Liver (tissue), 9 donors: ENCODE data around the gene PPP6R2. TPM values are rescaled to one million over a fixed set of nuclear protein-coding genes. Genes with fewer than 3 reads are reported as not detected.

ENCODE experiments used
- DNase-seq: peaks from one replicate; pipeline ENCODE4 v3.0.0-alpha.2; 2017; ENCODE audit warnings: low spot score
- H3K27ac ChIP-seq, 2 donors: one replicate each; pipeline ENCODE4 v1.7.0; 2013; ENCODE audit warnings: inconsistent platforms in 2 of 2, low read length in 2 of 2, control low read depth in 1 of 2, low read depth in 1 of 2, mild to moderate bottlenecking in 1 of 2
- H3K27me3 ChIP-seq, 4 donors: one replicate each; pipeline versions ENCODE4 v1.6.1 to v1.7.0; 2013; ENCODE audit warnings: low read length in 3 of 4, inconsistent platforms in 1 of 4, mild to moderate bottlenecking in 1 of 4, moderate library complexity in 1 of 4; ENCODE audit not compliant: control insufficient read depth in 4 of 4, insufficient read depth in 4 of 4
- H3K36me3 ChIP-seq, 4 donors: one replicate each; pipeline versions ENCODE4 v1.6.1 to v1.7.0; 2013; ENCODE audit warnings: low read length in 3 of 4, mild to moderate bottlenecking in 3 of 4, low read depth in 1 of 4, moderate library complexity in 1 of 4; ENCODE audit not compliant: control insufficient read depth in 4 of 4, insufficient read depth in 3 of 4
- H3K4me1 ChIP-seq, 4 donors: one replicate each; pipeline versions ENCODE4 v1.6.1 to v1.7.0; 2013; ENCODE audit warnings: low read length in 3 of 4, mild to moderate bottlenecking in 3 of 4, moderate library complexity in 1 of 4; ENCODE audit not compliant: control insufficient read depth in 4 of 4, insufficient read depth in 4 of 4
- H3K4me3 ChIP-seq, 3 donors: one replicate each; pipeline versions ENCODE4 v1.6.1 to v1.7.0; 2013; ENCODE audit warnings: low read length in 3 of 3, control low read depth in 1 of 3, low read depth in 1 of 3, mild to moderate bottlenecking in 1 of 3
- H3K9ac ChIP-seq, 2 donors: one replicate each; pipeline ENCODE4 v1.7.0; 2013; ENCODE audit warnings: low read length in 2 of 2, mild to moderate bottlenecking in 2 of 2, moderate library complexity in 2 of 2, control low read depth in 1 of 2, low read depth in 1 of 2
- H3K9me3 ChIP-seq, 4 donors: one replicate each; pipeline versions ENCODE4 v1.6.1 to v1.7.0; 2013; ENCODE audit warnings: low read length in 3 of 4; ENCODE audit not compliant: control insufficient read depth in 4 of 4
- EGR1 ChIP-seq, 2 donors: IDR thresholded peaks; 2 replicates each; pipeline ENCODE4 v1.6.1; 2016 to 2018; ENCODE audit warnings: antibody characterized with exemption in 2 of 2, low read depth in 2 of 2
- FOXA1 ChIP-seq: IDR thresholded peaks from 2 replicates; pipeline ENCODE4 v1.6.1; 2016; ENCODE audit warnings: antibody characterized with exemption
- FOXA2 ChIP-seq: IDR thresholded peaks from 2 replicates; pipeline ENCODE4 v1.6.1; 2016; ENCODE audit warnings: antibody characterized with exemption
- GABPA ChIP-seq, 2 donors: IDR thresholded peaks in 1 of 2; conservative IDR thresholded peaks in 1 of 2; 2 replicates each; pipeline ENCODE4 v1.6.1; 2016; ENCODE audit warnings: antibody characterized with exemption in 2 of 2, mild to moderate bottlenecking in 1 of 2, moderate library complexity in 1 of 2
- HNF4A ChIP-seq, 2 donors: conservative IDR thresholded peaks; 2 replicates each; pipeline ENCODE4 v1.6.1; 2016; ENCODE audit warnings: antibody characterized with exemption in 2 of 2, mild to moderate bottlenecking in 2 of 2
- HNF4G ChIP-seq: IDR thresholded peaks from 2 replicates; pipeline ENCODE4 v1.6.1; 2016; ENCODE audit warnings: antibody characterized with exemption
- JUND ChIP-seq, 2 donors: IDR thresholded peaks; 2 replicates each; pipeline ENCODE4 v1.6.1; 2016; ENCODE audit warnings: antibody characterized with exemption in 2 of 2
- NR2F2 ChIP-seq: IDR thresholded peaks from 2 replicates; pipeline ENCODE4 v1.6.1; 2016; ENCODE audit warnings: antibody characterized with exemption
- RAD21 ChIP-seq, 2 donors: IDR thresholded peaks; 2 replicates each; pipeline ENCODE4 v1.6.1; 2016; ENCODE audit warnings: antibody characterized with exemption in 2 of 2, mild to moderate bottlenecking in 2 of 2
- RXRA ChIP-seq, 2 donors: IDR thresholded peaks; 2 replicates each; pipeline ENCODE4 v1.6.1; 2017 to 2018; ENCODE audit warnings: antibody characterized with exemption in 2 of 2, mild to moderate bottlenecking in 1 of 2
- SP1 ChIP-seq: IDR thresholded peaks from 2 replicates; pipeline ENCODE4 v1.6.1; 2018; ENCODE audit warnings: antibody characterized with exemption, mild to moderate bottlenecking
- YY1 ChIP-seq: IDR thresholded peaks from 2 replicates; pipeline ENCODE4 v1.6.1; 2016; ENCODE audit warnings: antibody characterized with exemption, mild to moderate bottlenecking
- WGBS: extraction: QIAGEN DNeasy Blood & Tissue Kit; methylation state at CpG from one replicate; pipeline ENCODE4 v1.1.7; 2013; 5-methylcytosine and 5-hydroxymethylcytosine counted together
- polyA plus RNA-seq, 2 donors: library from polyadenylated mRNA; stranded (reverse) in 1 of 2; unstranded in 1 of 2; fragments of 200-250 nt in 1 of 2; fragments of >200 nt in 1 of 2; fragmentation: Nextera tagmentation in 1 of 2; extraction: Ambion mirVana in 1 of 2; gene quantifications; one replicate each; pipeline versions ENCODE4 v1.2.1 to v1.2.3, GENCODE V29; 2013 to 2015
- total RNA-seq, 2 donors: library from RNA; depleted of rRNA; stranded (reverse); fragments of >200 nt; gene quantifications; one replicate each; pipeline ENCODE4 v1.2.3, GENCODE V29; 2014
- TF ChIP-seq, protein P1 (sequence below): IDR thresholded peaks from 2 replicates; pipeline ENCODE4 v1.6.1; 2016; ENCODE audit warnings: antibody characterized with exemption
- TF ChIP-seq, protein P2 (sequence below): IDR thresholded peaks from 2 replicates; pipeline ENCODE4 v1.6.1; 2016; ENCODE audit warnings: antibody characterized with exemption
- TF ChIP-seq, protein P3 (sequence below): fragments of 150-350 bp; IDR thresholded peaks from 2 replicates; pipeline ENCODE4 v1.5.1; 2017; ENCODE audit warnings: improper control_type of control experiment, low read depth, low read length; ENCODE audit not compliant: missing input control
- donor health status: healthy.
- donor health status: healthy.
- donor health status: healthy.
- donor health status: healthy.
- donor health status: healthy.

PPP6R2 gene, protein sequence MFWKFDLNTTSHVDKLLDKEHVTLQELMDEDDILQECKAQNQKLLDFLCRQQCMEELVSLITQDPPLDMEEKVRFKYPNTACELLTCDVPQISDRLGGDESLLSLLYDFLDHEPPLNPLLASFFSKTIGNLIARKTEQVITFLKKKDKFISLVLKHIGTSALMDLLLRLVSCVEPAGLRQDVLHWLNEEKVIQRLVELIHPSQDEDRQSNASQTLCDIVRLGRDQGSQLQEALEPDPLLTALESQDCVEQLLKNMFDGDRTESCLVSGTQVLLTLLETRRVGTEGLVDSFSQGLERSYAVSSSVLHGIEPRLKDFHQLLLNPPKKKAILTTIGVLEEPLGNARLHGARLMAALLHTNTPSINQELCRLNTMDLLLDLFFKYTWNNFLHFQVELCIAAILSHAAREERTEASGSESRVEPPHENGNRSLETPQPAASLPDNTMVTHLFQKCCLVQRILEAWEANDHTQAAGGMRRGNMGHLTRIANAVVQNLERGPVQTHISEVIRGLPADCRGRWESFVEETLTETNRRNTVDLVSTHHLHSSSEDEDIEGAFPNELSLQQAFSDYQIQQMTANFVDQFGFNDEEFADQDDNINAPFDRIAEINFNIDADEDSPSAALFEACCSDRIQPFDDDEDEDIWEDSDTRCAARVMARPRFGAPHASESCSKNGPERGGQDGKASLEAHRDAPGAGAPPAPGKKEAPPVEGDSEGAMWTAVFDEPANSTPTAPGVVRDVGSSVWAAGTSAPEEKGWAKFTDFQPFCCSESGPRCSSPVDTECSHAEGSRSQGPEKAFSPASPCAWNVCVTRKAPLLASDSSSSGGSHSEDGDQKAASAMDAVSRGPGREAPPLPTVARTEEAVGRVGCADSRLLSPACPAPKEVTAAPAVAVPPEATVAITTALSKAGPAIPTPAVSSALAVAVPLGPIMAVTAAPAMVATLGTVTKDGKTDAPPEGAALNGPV
- total RNA-seq (100 to 1,000 TPM in 1 of 2 donors, 10 to 100 TPM in 1; 51.7 to 117 TPM), polyA plus RNA-seq (10 to 100 TPM; 28.8 to 42.6 TPM)

DNA sequence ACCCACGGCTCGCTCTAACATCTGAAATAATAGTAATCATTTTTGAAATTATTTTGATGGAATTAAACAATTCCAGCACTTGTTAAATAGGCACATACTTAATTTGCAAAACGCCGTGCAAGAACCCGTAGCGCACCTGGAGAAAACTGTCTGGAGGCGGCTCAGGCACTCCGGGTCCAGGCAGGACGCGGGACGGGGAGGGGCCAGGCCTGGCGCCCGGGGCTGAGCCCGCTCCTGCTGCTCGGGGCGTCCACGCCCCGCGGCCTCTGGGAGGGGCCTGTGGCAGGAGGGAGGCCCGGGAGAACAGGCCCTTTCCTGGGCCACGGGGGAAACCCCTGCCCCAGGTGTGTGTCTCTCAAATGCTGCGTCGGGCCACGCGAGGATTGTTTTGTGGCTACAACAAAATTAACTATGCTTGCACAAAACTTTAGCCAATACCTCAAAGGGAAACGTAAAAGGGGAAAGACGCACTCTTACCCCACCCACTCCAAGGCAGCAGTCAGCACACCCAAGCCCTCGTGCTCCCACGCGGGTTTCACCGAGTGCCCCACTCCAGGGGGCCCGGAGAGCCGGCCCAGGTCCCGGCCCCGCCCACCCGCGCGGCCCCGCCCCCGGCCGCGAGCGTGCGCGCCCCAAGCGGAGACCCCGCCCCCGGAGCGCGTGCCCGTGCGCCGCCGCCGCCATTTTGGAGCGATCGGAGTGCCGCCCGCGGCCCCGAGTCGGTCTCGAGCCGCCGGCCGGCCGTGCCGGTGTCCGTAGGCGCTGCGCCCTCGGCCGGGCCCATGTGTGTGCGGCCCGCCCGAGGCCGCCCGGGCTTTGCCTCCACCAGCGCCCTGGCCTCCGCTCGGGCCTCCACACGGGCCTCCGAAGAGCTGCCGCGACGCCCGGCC lies at the start of gene PPP6R2:
PPP6R2 (plus strand) TSS at position 677 of the 890 bp plus-strand sequence. CDS start 50,582 bp downstream, outside the sequence.
- peak; percentile 15 to 36 for TF ChIP-seq RAD21 (IDR thresholded peaks at IDR 0.05)
- no peak for TF ChIP-seq JUND (IDR thresholded peaks at IDR 0.05)
- peak; percentile 17 for TF ChIP-seq SP1
- TF ChIP-seq FOXA1, result no peak
- no peak for TF ChIP-seq HNF4G
- no peak for TF ChIP-seq RXRA (IDR thresholded peaks at IDR 0.05)
- no peak for TF ChIP-seq FOXA2
- TF ChIP-seq HNF4A (conservative IDR thresholded peaks at IDR 0.05), result no peak
- TF ChIP-seq, protein P1, sequence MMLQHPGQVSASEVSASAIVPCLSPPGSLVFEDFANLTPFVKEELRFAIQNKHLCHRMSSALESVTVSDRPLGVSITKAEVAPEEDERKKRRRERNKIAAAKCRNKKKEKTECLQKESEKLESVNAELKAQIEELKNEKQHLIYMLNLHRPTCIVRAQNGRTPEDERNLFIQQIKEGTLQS, result no peak
- TF ChIP-seq GABPA (IDR thresholded peaks at IDR 0.05 in 1 of 2, conservative IDR thresholded peaks at IDR 0.05 in 1 of 2), result no peak
- TF ChIP-seq EGR1 (IDR thresholded peaks at IDR 0.05; ENCODE audit: low read depth in 2 of 2), result no peak
- TF ChIP-seq, protein P2, sequence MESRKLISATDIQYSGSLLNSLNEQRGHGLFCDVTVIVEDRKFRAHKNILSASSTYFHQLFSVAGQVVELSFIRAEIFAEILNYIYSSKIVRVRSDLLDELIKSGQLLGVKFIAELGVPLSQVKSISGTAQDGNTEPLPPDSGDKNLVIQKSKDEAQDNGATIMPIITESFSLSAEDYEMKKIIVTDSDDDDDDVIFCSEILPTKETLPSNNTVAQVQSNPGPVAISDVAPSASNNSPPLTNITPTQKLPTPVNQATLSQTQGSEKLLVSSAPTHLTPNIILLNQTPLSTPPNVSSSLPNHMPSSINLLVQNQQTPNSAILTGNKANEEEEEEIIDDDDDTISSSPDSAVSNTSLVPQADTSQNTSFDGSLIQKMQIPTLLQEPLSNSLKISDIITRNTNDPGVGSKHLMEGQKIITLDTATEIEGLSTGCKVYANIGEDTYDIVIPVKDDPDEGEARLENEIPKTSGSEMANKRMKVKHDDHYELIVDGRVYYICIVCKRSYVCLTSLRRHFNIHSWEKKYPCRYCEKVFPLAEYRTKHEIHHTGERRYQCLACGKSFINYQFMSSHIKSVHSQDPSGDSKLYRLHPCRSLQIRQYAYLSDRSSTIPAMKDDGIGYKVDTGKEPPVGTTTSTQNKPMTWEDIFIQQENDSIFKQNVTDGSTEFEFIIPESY, result no peak
- Histone ChIP-seq H3K4me3 (peak within 1 kb of the TSS; percentile 59 to 89 (median 80)), H3K27me3 (no peaks in the 10 kb centered on the region), H3K27ac (peak within 1 kb of the TSS; percentile 73 to 75), H3K9ac (peak within 1 kb of the TSS; percentile 68 to 84), H3K9me3 (no peaks in the 10 kb centered on the region), H3K4me1 (peaks cover 3 to 28% (median 16%) of the 10 kb centered on the region in 4 donors), H3K36me3 (no peaks in the 10 kb centered on the region)
- DNase-seq, result peak; percentile 95
- WGBS, result under 1% methylated on average over 87 of the region's 87 CpGs

DNA sequence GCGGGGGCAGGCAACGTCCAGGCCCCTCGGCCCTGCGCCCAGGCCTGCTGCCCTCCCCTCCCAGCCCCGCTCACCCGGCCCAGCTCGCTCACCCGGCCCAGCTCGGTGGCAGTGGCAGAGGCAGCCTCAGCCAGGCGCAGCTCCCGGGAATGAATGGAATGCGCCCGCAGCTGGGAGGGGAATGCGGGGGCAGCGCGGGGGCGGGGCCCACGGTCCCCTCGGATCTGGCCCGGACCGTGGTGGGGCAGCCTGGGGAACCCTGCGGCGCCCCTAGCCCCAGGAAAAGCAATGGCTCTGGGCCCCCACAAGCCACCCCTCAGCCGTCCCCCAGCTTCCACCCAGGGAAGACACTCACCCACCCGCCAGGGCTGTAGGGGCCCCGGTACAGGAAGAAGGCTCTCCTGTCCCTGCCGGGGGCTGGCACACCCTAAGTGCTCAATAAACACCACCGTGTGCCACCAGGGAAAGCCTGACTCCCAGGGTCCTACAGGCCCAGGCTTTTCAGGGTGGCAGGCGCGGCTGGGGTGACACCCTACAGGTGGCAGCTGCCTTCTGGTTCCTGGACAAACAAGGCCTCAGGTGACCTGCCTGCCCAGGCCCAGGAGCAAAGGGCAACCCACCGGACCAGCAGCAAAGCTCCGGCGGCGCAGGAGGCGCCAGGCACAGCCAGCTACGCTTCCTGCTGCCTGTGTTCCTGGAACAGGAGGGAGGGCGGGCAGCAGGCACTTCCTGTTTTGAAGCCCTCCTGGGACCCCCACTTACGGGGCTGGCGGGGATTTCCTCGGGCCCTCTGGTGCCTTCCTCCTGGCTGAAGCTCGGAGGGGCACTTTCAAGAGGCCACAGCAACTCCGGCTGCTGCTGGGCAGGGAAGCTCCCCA lies 49.4 kb upstream of the PPP6R2 start:
- Histone ChIP-seq H3K27me3 (no peaks in the 10 kb centered on the region), H3K9ac (no peak overlapping the region), H3K36me3 (peaks cover 7 to 17% (median 11%) of the 10 kb centered on the region in 4 donors), H3K4me1 (peaks cover 41 to 72% (median 59%) of the 10 kb centered on the region in 4 donors), H3K9me3 (no peaks in the 10 kb centered on the region), H3K4me3 (peak overlapping the region; percentile 0 to 53 (median 43)), H3K27ac (peak overlapping the region; percentile 73 to 82)
- peak; percentile 56 for DNase-seq
- WGBS, result 6% methylated on average over 42 of the region's 42 CpGs
- TF ChIP-seq HNF4A (conservative IDR thresholded peaks at IDR 0.05) (peak; percentile 91 to 94), NR2F2 (peak; percentile 86), EGR1 (IDR thresholded peaks at IDR 0.05; ENCODE audit: low read depth in 2 of 2) (peak in 1 of 2 donors; percentile 58), FOXA1 (no peak), JUND (IDR thresholded peaks at IDR 0.05) (no peak), SP1 (peak; percentile 90), RAD21 (IDR thresholded peaks at IDR 0.05) (peak in 1 of 2 donors; percentile 64), HNF4G (no peak), GABPA (IDR thresholded peaks at IDR 0.05 in 1 of 2, conservative IDR thresholded peaks at IDR 0.05 in 1 of 2) (no peak), RXRA (IDR thresholded peaks at IDR 0.05) (peak; percentile 95 to 97), YY1 (no peak), FOXA2 (peak; percentile 8)
- TF ChIP-seq, protein P2, result no peak
- TF ChIP-seq, protein P3, sequence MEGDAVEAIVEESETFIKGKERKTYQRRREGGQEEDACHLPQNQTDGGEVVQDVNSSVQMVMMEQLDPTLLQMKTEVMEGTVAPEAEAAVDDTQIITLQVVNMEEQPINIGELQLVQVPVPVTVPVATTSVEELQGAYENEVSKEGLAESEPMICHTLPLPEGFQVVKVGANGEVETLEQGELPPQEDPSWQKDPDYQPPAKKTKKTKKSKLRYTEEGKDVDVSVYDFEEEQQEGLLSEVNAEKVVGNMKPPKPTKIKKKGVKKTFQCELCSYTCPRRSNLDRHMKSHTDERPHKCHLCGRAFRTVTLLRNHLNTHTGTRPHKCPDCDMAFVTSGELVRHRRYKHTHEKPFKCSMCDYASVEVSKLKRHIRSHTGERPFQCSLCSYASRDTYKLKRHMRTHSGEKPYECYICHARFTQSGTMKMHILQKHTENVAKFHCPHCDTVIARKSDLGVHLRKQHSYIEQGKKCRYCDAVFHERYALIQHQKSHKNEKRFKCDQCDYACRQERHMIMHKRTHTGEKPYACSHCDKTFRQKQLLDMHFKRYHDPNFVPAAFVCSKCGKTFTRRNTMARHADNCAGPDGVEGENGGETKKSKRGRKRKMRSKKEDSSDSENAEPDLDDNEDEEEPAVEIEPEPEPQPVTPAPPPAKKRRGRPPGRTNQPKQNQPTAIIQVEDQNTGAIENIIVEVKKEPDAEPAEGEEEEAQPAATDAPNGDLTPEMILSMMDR, result no peak
